HG03139 (cell line): ENCODE data around the gene KCNQ1.
A peak's percentile ranks its signal among the peaks of the same experiment; 100 is the strongest.

Experiments
- ATAC-seq: cut with Tn5 transposase; IDR thresholded peaks from one replicate; pipeline ENCODE4 v1.9.1; 2021; ENCODE audit not compliant: unreplicated experiment

KCNQ1 gene

DNA sequence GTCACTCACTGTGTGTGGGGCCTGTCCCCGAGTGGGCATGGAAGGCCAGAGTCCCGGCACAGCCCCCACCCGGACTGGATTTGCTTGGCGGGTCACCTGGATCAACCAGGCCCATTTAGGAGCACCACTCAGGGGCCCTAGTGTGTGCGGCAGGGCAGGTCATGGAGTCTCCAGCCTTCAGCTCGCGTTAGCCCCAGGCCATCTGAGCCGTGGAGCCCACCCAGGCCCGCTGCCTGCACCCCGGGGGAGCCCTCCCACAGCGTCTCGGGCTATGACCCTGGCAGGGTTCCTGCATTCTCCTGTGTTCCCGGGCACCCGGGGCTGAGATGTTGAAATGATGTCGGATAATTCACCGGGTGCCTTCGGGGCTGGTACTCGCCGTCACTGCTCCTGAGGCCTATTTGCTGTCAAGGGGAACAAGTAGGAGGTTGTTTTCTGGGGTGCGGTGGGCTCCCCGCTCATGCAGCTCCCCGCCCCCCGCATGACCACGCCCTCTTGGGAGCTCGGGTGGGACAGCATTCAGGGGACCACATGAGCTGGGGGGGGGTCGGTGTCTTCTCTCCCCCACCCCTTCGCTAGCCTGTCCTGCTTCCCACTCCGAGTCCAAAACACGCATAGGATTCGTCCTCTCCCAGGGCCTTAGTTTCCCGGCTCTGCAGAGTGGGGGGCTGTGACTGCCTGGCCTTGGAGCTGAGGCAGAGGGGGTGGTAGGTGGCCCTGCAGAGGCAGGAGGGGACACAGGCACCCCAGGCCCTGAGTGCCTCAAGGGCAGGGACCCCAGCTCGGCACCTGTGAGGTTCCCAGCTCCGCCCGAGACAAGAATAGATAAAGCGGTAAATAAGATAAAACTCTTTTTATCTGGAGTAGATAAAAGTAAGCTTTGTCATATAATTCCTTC is 77.2 kb downstream of the KCNQ1 start:
- no peak for ATAC-seq

DNA sequence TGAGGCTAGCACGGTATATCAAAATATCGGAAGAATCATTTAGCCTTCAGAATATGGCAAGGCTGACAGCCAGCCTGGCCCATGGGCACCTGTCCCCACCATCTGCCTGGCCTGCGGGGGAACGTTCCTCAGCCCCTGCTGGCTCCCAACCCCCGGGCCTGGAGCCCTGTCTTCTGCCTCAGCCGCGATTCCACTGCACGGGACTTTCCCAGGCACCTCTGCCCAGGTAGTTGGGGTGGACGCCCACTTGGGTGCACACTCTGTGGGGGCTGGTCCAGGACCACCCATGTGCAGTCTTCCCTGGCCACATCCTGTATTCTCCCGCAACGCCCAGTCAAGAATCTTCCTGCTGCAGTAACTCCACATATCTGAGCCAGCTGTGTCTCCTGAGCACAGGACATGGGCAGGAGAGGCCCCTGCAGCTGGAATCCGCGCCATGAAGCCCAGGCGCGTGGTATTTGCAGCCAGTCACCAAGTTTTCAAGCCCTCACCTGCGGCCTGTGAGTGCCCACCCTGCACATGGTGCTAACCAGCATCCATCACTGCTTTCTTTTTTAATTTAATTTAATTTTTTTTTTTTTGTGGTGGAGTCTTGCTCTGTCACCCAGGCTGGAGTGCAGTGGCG is 77.9 kb downstream of the KCNQ1 start:
- no peak for ATAC-seq

DNA sequence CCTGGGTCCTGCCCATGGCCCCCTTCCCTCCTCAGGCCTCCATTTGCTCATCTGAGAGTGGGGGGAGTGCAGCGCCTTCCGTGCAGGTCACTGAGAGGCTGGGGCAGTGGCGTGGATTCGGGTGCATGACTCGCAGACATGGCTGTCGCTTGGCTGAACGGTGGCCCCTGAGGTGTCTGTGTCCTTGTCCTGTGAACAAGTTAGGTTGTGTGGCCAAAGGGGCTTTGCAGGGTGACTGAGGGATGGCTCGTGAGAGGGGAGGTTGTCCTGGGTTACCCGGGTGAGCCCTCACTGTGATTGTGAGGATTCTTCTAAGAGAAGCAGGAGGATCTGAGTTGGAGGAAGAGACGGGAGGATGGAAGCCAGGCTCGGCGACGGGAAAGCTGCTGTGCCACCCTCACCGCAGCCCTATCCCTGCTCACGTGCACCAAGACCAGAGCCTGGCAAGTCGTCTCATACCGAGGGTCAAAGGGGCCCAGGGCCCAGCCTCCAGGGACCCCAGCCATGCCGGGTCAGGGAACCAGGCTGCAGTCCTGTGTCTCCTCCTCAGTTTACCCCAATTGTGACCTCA is 79.1 kb downstream of the KCNQ1 start:
- no peak for ATAC-seq

DNA sequence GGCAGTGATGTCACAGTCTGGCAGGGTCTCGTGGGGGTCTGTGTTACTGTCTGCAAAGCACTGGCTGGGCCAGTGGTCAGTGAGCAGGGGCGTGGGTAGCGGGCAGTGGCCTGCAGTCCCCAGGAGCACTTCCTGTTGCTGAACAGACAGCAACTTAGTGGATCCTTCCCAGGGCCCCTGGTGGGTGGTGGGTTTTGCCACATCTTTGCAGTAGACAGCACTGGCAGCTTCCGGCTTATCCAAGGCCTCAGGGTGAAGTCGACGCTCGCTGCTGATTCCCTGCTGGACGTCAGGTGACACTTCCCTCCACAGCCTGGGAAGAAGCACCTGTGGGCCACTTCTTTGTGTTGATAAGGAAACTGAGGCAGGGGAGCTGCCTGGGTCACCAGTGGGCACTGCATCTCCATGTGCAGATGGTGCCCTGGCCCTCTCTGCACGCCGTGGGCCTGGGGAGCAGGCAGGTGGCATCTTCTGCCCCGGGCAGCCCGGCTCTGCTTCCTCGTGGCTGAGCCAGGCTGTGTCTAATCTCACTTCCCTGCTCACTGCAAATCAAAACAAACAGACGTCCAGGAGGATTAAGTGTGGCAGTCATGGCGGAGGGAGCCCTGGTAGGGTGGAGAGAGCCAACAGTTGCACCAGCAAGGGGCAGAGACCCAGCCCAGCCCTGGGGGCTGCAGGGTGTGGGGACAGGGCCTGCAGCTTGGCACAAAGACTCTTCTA is 79.8 kb downstream of the KCNQ1 start:
- ATAC-seq, result no peak

DNA sequence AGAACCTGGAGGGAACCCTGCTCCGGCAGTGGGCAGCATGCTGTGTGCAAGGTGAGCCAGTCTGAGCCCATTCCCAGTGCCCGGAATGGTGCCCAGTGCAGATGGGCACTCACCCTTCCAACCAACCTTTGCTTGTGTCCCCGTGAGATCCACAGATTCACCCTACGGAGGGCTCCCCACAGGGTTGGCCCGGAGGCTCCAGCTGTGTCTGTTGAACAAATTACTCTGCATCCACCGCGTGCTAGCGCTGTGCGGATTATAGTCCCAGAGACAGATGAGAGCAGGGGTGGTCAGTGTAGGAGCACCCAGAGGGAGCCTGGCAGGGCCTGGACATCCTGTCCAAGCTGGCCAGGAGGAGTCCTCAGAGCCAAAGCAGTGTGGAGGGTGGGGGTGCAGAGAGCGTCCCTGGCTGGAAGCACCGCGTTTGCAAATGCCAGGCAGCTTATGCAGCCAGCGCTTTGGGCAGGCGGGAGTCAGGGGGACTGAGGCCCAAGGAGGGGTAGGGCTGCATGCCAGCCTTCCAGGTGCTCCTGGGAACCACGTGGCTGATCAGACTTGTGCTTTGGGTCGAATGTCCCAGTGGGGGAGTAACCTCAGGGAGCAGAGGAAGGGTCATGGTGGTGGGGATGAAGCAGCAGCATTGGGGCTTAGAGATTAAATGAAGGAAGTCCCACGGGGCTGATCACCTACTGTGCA is 80.5 kb downstream of the KCNQ1 start:
- ATAC-seq, result no peak

DNA sequence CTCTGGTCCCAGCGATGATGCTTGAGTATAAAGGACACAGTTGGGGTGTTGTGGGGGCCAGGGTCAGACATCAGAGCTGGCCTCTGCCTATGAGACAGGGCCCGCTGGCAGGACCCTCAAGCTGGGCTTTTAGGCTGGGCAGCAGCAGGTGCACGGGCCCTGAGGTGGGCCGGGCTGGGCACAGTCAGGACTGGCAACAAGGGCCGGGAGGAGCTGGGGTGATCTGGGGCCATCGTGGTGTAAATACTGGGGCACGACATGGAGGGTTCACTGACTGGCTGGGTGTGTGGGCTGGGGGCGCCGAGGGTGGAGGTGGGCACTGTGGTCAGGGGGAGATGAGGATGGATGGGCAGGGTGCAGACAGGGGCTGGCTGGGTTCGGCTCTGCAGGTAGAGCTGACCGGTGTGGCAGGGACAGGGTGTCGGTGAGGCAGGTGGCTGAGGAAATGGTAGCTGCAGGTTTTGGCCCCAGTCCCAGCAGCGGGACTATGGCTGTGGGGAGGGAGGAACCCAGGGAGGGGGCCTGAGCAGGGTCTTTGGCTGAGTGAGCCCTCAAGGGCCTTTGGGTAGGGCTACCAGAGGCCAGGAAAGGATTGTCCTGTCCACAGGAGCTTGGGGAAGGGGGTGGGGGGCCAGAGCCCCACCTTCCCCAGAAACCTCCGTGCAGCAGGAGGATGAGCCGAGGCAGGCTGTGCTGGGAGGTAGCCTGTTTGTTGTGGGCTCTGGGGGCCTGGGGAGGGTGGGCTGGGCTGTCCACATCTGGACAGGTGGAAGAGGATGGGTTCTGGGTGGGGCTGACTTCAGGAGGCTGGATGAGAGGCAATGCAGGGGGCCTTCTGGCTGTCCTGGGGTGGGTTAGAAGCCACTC is 81.4 kb downstream of the KCNQ1 start:
- no peak for ATAC-seq

DNA sequence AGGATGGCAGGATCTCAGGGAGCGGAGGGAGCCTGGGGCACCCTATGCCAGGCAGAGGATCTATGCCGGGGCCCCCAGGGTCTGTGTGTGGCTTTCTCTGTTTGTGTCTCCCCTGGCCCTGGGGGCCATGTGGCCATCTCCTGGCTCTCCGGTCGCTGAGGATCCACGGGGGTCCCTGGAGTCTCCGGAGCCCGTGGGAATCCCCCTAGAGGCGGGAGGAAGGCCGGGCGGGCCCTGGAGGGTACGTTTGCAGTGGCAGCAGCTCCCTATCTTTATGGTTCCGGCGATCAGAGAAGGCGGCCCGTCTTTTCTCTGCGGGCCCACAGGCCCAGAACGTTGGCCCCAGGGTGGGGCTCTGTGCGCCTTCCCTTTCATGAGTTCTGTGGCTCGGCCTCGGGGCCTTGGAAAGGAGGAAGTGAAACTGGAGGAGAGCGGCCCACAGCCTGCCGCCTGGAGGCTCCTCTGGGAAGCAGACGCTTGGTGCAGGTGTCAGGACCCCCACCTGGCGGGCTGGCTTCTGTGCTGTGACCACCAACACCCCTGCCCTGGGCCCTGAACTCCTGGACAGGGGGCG is 82.1 kb downstream of the KCNQ1 start:
- no peak for ATAC-seq

DNA sequence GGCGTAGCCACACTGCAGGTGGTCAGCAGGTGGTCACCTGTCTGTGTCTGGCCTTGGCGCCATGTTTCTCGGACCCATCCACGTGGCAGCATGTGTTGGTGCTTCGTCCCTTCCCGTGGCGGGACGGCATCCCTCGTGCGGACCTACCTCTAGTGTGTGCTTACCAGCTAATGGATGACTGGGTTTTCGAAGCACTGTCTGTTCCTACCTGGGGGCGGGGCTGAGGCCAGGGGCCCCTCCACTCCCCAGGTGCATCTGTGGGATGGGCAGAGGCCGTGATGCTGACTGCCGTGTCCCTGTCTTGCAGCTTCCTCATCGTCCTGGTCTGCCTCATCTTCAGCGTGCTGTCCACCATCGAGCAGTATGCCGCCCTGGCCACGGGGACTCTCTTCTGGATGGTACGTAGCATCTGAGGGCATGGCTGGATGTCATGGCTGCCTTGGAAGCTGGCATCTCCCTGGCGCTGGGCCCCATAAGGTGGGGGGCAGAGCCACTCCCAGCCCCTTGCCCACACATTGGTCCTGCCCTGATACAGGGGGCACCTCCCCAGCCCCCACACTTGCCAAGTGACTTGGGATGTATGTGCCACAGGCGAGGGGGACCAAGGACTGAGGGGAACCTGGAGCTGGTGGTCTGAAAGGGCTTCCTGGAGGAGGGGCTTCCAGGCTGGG is 82.9 kb downstream of the KCNQ1 start:
- ATAC-seq, result no peak

DNA sequence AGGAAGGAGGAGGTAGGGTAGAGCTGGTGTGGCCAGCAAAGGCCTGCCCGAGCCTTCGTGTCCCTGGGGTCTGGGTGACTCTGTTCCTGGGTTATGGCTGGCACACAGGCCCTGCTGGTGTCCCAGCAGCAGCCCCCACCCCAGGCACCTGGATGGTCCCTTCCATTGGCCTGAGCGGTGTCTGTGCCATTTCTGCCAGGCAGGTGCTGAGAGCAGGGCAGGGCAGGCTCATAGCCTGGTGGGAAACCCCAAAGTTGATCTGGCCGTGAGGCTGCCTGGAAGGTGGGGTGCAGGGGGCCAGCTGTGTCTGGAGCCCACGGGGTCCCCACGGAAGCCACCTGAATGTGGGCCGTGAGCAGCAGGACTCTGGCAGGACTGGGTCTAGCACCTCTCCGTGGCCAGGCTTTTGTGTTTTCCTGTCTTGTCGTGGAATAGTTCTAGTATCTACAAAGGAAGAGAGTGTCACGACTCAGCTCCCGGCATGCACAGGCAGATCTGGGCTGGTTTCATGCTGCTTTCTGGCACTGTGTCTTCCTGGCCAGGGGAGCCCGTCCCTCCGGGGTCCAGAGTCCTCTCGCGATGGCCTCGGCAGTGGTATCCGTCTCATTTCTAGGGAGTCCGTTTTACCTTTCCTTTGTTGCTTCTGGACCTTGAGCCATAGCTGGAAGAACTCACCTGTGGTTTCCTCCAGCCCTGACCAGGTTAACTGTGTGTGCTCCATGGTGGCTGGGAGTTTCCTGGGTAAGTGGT is 83.7 kb downstream of the KCNQ1 start:
- ATAC-seq, result no peak

DNA sequence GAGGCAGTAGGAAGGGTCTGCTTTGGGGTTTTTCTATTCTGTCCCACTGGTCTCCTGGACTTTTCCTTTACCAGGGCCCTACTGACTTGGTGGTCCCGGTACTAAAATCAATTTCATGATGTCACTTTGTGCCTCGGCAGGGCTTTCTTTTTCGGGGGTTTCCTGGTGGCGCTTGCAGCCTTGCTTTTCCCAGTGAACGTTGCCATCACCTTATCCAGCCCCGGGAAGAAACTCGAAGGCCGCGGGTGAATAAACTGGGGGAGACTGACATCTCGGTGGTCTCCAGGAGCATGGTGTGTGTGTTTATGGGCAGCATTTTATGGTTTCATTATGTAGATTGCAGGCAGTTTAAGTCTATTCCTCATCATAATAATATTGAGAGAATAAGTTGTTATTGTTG is 84.4 kb downstream of the KCNQ1 start:
- no peak for ATAC-seq

DNA sequence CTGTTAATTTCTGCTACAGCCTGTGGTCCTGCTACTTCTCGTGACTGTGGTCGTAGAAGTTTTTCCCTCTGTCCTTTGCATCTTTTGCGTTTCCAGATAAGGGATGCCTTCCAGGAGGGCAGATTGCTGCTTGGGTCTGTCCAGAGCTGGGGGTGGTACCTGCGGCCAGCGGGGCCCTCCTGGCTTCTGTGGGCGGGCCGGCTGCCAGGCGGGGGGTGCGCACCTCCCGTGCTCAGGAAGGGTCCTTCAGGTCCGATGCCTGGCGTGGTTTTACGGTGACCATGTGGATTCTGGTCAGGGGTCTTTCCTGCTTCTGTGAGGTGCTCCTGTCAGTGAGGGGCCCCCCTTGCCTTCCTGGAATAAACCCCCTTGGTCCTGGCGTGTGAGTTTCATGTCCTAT is 84.8 kb downstream of the KCNQ1 start:
- ATAC-seq, result no peak

DNA sequence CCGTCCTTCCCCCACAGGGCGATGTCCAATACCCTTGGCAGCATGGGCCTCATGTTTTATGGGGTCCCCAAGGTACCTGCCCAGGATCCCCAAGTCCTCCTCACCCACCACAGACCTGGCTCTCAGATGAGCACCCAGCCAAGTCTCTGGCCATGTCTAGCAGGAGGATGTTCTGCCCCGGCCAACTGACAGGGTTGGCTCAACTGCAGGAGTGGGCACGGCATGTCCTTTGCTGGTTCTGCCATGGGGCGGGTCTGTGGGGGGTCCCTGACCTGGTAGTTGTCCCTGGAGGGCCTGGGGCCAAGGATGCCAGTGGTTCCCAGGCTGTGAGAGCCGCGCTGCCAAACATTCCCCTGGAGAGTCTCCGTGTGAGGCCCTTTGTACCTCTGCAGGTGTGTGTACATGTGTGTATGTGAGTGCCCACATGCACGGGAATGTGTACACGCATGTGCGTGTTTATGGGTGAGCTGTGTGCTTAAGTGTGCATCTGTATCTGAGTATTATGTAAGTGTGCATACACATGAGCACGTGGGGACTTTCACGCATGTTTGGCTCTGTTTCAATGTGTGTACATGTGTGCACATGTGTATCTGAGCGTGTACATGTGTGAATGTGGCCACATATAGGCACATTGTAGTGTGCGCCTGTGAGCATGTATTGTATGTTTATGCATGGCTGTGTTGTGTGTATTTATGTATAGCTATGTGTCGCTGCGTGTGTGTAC is 85.5 kb downstream of the KCNQ1 start:
- no peak for ATAC-seq

DNA sequence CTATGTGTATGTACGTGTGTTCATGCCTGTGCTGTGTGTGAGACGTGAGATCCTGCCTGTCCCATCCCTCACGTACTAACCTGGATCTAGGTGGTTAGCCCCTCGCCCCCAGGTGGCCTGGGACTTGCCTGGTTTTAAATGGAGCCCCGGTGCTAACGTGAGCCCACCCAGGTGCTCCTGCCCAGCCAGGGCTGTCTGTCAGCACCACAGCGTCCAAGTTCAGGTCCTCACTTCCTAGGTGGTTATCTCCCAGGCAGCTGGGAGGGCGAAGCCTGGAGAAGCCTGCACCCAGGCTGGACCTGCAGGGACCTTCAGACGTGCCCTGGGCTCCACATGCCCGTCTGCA is 86.0 kb downstream of the KCNQ1 start:
- no peak for ATAC-seq

DNA sequence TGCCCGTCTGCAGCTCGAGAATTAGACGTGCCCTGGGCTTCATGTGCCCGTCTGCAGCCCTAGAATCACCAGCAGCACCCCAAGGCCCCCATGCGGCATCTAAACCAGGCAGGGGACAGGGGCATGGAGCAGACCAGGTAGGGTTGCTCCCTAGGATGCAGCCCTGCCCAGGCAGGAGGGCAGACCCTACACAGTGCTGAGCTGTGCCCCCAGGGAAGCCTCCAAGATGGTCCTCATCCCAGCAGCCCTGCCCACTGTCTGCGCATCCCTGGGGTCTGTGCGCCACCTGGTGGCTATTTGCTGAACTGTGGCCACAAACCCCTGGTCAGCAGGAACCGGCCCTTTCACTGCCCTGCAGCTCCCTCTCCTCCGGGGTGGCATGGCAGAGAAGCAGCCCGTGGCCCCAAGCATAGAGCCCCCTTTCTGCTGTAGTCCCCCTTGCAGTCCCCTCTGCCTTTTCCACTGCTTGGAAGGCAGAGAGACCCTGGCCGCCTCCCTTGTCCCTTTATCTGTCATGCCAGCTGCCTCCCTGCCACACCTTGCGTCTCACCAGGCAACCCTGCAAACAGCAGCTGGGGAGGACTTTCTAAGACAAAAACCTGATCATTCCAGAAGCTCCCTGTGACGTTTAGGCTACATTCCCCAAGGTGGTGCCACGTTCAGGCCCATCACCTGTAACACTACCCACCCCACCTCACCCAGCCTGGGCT is 86.6 kb downstream of the KCNQ1 start:
- ATAC-seq, result no peak

DNA sequence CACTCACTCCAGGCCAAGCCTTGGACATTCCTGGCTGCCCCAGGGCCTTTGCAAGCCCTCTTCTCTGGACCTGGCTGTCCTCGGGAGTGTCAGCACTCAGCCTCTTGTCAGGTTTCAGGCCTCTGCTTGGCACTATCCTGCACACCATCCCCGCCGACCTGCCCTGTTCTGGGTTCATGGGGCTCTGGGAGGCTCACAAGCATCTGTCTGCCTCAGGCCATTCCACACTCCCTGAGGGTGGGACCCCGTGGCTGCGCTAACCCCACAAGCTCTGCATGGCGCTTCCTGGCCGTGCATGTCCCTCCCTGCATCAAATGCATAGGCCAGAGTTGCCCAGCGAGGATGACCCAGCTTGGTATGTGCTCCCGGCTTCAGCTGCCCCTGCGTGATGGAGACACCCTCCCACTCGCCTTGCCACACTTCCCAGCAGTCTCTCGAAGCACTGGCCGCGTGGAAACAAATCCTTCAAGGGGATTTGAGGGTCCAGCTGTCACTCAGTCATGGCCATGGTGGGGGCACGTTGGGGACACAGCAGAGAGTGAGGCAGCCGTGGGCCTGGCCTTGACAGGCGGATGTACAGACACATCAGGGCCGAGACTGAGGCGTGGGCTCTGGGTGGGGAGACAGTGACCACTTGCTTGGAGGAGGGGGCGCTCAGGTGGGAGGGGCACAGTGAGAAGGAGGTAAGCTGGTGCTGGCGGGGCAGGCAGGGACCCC is 87.3 kb downstream of the KCNQ1 start:
- ATAC-seq, result no peak

DNA sequence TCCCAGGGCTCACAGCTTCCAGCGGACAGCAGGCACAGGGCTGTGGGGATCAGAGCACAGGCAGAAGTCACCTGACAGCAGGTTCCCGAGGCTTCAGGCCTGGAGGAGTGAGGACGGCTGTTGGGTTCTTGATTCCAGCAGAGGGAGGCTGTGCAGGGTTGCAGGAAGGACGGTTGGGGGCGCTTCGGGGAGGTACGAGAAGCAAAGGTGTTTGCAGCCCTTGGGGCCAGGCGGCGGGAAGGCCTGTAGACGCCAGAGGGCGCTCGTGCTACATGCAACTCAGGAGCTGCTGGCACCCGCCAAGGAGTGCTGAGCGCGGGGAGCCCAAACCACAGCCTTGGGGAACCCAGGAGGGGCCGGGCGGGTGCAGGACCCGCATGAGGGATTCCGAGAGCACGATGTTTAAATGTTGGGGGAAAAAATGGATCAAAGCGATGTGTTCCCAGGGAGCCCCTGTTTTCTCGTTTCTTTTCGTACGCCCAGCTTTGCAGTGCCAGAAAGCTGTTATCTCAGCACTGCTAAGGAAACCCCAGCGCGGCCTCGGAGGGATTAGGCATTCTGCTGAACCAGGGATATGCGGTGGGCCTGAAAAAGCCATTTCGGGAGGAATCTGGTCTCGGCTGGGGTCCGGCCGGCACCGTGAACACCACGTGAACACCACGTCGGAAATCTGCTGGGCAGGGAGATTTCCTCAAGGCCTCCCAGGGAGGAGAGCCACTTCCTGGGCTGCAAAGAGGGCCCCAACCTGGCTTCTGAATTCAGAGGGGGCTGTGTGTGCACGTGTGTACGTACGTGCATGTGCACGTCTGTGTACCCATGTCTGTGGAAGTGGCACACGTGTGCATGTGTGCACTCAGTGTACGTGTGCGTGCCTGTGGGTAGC is 88.1 kb downstream of the KCNQ1 start:
- peak; percentile 44 for ATAC-seq
